ENCODE measurements around the gene FGF11. TPM values are rescaled to one million over a fixed set of nuclear protein-coding genes. Genes with fewer than 3 reads are reported as not detected.
"Not testable (repeated sequence)": the region's sequence is repeated elsewhere in the genome, so short reads cannot be mapped to it uniquely, and the experiment has no call there.

FGF11 gene
- total RNA-seq, 2 donors from 2014 or later, result 4.0 to 8.8 TPM

GRCh38 chr17:7467498-7467897, 28.2 kb downstream of the FGF11 start:
- H3K27ac Mint-ChIP-seq, result no peak overlapping the region
- H3K4me3 Mint-ChIP-seq, result no peak overlapping the region
- H3K4me1 Mint-ChIP-seq, result no peaks in the 10 kb centered on the region
- Histone ChIP-seq H3K4me1 (ENCODE audit: control insufficient read depth, insufficient read depth, low read length) (no peaks in the 10 kb centered on the region), H3K36me3 (ENCODE audit: control insufficient read depth, insufficient read depth, low read length) (peaks cover 11% of the 10 kb centered on the region), H3K9ac (ENCODE audit: extremely low read depth, low read length, poor library complexity, severe bottlenecking) (no peak overlapping the region), H3K27ac (ENCODE audit: low read depth, low read length) (no peak overlapping the region), H3K4me3 (ENCODE audit: low read length) (no peak overlapping the region), H3K9me3 (ENCODE audit: control insufficient read depth, low read length) (no peaks in the 10 kb centered on the region), H3K27me3 (ENCODE audit: control insufficient read depth, insufficient read depth, low read length, poor library complexity, severe bottlenecking) (no peaks in the 10 kb centered on the region)
- peaks cover 19% of the 10 kb centered on the region for H3K36me3 Mint-ChIP-seq (ENCODE audit: low read depth)
- no peak for DNase-seq
- H3K9me3 Mint-ChIP-seq, result no peaks in the 10 kb centered on the region
- TF ChIP-seq CTCF (conservative IDR thresholded peaks at IDR 0.05), result no peak
- no peaks in the 10 kb centered on the region for H3K27me3 Mint-ChIP-seq (ENCODE audit: insufficient read depth)
- 95 to 100% methylated on average over 1 to 3 of the region's 3 CpGs for WGBS, 2 experiments (ENCODE audit: insufficient coverage in 1 of 2, insufficient read length in 1 of 2)

- no peaks in the 10 kb centered on the region for H3K9me3 ChIP-seq (ENCODE audit: control insufficient read depth, low read length)
- H3K36me3 Mint-ChIP-seq (ENCODE audit: low read depth), result peaks cover 18% of the 10 kb centered on the region
- no peak overlapping the region for H3K4me3 ChIP-seq (ENCODE audit: low read length)
- H3K27ac ChIP-seq (ENCODE audit: low read depth, low read length), result no peak overlapping the region
- WGBS, 2 experiments (ENCODE audit: insufficient coverage in 1 of 2, insufficient read length in 1 of 2), result 94 to 97% methylated on average over 11 of the region's 11 CpGs
- H3K4me3 Mint-ChIP-seq, result no peak overlapping the region
- no peaks in the 10 kb centered on the region for H3K4me1 ChIP-seq (ENCODE audit: control insufficient read depth, insufficient read depth, low read length)
- H3K9ac ChIP-seq (ENCODE audit: extremely low read depth, low read length, poor library complexity, severe bottlenecking), result no peak overlapping the region
- H3K9me3 Mint-ChIP-seq, result no peaks in the 10 kb centered on the region
- no peaks in the 10 kb centered on the region for H3K4me1 Mint-ChIP-seq
- peak overlapping the region; percentile 30 for H3K27ac Mint-ChIP-seq
- no peaks in the 10 kb centered on the region for H3K27me3 Mint-ChIP-seq (ENCODE audit: insufficient read depth)
- peaks cover 11% of the 10 kb centered on the region for H3K36me3 ChIP-seq (ENCODE audit: control insufficient read depth, insufficient read depth, low read length)
- no peaks in the 10 kb centered on the region for H3K27me3 ChIP-seq (ENCODE audit: control insufficient read depth, insufficient read depth, low read length, poor library complexity, severe bottlenecking)
- no peak for TF ChIP-seq CTCF (conservative IDR thresholded peaks at IDR 0.05)
- DNase-seq, result no peak
Measured at GRCh38 chr17:7468290-7468689, 29.0 kb downstream of the FGF11 start.

DNA sequence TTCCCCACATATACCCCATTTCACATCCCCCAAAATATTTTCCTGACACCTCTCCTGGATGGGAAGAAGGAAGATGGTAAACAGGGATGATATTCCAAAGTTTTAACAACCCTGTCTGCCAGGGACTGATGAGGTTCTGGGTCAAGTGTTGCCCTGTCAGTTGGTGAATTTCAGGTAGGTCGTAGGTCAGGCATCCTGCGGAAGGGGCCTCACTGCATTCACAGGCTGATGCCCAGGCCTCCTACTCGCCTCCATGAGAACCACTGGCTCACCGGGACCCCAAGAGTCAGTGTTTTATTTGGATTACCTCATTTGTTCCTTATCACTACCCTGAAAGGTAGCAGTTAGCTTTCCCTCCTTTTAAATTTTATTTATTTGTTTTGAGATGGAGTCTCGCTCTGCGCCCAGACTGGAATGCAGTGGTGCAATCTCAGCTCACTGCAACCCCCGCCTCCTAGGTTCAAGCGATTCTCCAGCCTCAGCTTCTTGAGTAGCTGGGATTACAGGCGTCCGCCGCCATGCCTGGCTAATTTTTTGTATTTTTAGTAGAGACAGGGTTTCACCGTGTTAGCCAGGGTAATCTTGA, 29.6 kb downstream of the FGF11 start:
- Mint-ChIP-seq H3K36me3 (ENCODE audit: low read depth) (peaks cover 17% of the 10 kb centered on the region), H3K27ac (peak overlapping the region; percentile 30)

DNA sequence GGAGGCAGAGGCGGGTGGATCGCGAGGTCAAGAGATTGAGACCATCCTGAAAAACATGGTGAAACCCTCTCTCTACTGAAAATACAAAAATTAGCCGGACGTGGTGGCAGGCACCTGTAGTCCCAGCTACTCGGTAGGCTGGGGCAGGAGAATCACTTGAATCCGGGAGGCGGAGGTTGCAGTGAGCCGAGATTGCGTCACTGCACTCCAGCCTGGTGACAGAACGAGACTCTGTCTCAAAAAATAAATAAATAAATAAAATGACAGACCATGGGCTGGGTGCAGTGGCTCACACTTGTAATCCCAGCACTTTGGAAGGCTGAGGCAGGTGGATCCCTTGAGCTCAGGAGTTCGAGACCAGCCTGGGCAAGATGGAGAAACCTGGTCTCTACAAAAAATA, 30.5 kb downstream of the FGF11 start:
- 88 to 95% methylated on average over 11 to 12 of the region's 12 CpGs for WGBS, 2 experiments (ENCODE audit: insufficient coverage in 1 of 2, insufficient read length in 1 of 2)
- peaks cover 13% of the 10 kb centered on the region for H3K36me3 Mint-ChIP-seq (ENCODE audit: low read depth)
- not testable (repeated sequence) for H3K4me1 Mint-ChIP-seq; H3K27ac Mint-ChIP-seq; H3K4me3 ChIP-seq (ENCODE audit: low read length); DNase-seq; H3K9me3 Mint-ChIP-seq; H3K27me3 ChIP-seq (ENCODE audit: control insufficient read depth, insufficient read depth, low read length, poor library complexity, severe bottlenecking); H3K9me3 ChIP-seq (ENCODE audit: control insufficient read depth, low read length); H3K4me3 Mint-ChIP-seq; H3K27ac ChIP-seq (ENCODE audit: low read depth, low read length); H3K9ac ChIP-seq (ENCODE audit: extremely low read depth, low read length, poor library complexity, severe bottlenecking); H3K27me3 Mint-ChIP-seq (ENCODE audit: insufficient read depth); H3K4me1 ChIP-seq (ENCODE audit: control insufficient read depth, insufficient read depth, low read length)
- H3K36me3 ChIP-seq (ENCODE audit: control insufficient read depth, insufficient read depth, low read length), result peaks cover 11% of the 10 kb centered on the region

More for the DNA sequence above, 29.6 kb downstream of the FGF11 start:
- H3K27ac ChIP-seq (ENCODE audit: low read depth, low read length), result no peak overlapping the region
- DNase-seq, result no peak
- WGBS, 2 experiments (ENCODE audit: insufficient coverage in 1 of 2, insufficient read length in 1 of 2), result 87 to 91% methylated on average over 11 to 12 of the region's 12 CpGs
- TF ChIP-seq CTCF (conservative IDR thresholded peaks at IDR 0.05), result no peak
- no peaks in the 10 kb centered on the region for H3K9me3 Mint-ChIP-seq
- H3K9ac ChIP-seq (ENCODE audit: extremely low read depth, low read length, poor library complexity, severe bottlenecking), result no peak overlapping the region
- H3K4me3 Mint-ChIP-seq, result no peak overlapping the region
- H3K36me3 ChIP-seq (ENCODE audit: control insufficient read depth, insufficient read depth, low read length), result peaks cover 11% of the 10 kb centered on the region
- H3K9me3 ChIP-seq (ENCODE audit: control insufficient read depth, low read length), result no peaks in the 10 kb centered on the region
- H3K4me1 Mint-ChIP-seq, result no peaks in the 10 kb centered on the region
- no peaks in the 10 kb centered on the region for H3K27me3 Mint-ChIP-seq (ENCODE audit: insufficient read depth)
- H3K27me3 ChIP-seq (ENCODE audit: control insufficient read depth, insufficient read depth, low read length, poor library complexity, severe bottlenecking), result no peaks in the 10 kb centered on the region
- H3K4me1 ChIP-seq (ENCODE audit: control insufficient read depth, insufficient read depth, low read length), result no peaks in the 10 kb centered on the region
- H3K4me3 ChIP-seq (ENCODE audit: low read length), result no peak overlapping the region

- H3K9ac ChIP-seq (ENCODE audit: extremely low read depth, low read length, poor library complexity, severe bottlenecking); H3K4me1 ChIP-seq (ENCODE audit: control insufficient read depth, insufficient read depth, low read length); H3K4me3 ChIP-seq (ENCODE audit: low read length); H3K27me3 Mint-ChIP-seq (ENCODE audit: insufficient read depth); H3K4me3 Mint-ChIP-seq; H3K9me3 ChIP-seq (ENCODE audit: control insufficient read depth, low read length); H3K27me3 ChIP-seq (ENCODE audit: control insufficient read depth, insufficient read depth, low read length, poor library complexity, severe bottlenecking); H3K4me1 Mint-ChIP-seq; H3K9me3 Mint-ChIP-seq; H3K27ac ChIP-seq (ENCODE audit: low read depth, low read length); DNase-seq; H3K27ac Mint-ChIP-seq: not testable (repeated sequence)
- WGBS, 2 experiments (ENCODE audit: insufficient coverage in 1 of 2, insufficient read length in 1 of 2), result 89 to 98% methylated on average over 7 to 8 of the region's 8 CpGs
- peaks cover 11% of the 10 kb centered on the region for H3K36me3 ChIP-seq (ENCODE audit: control insufficient read depth, insufficient read depth, low read length)
- peaks cover 11% of the 10 kb centered on the region for H3K36me3 Mint-ChIP-seq (ENCODE audit: low read depth)
Measured at GRCh38 chr17:7470457-7470973, 31.2 kb downstream of the FGF11 start.

Data from endodermal cell (in vitro differentiated cells).